HG03159 (cell line): ENCODE measurements around the gene HIP1R.
"Not testable (repeated sequence)": the region's sequence is repeated elsewhere in the genome, so short reads cannot be mapped to it uniquely, and the experiment has no call there.

ENCODE experiments used
- ATAC-seq: cut with Tn5 transposase; IDR thresholded peaks from one replicate; pipeline ENCODE4 v1.9.1; 2021; ENCODE audit warnings: mild to moderate bottlenecking, moderate library complexity; ENCODE audit not compliant: unreplicated experiment

The HIP1R gene

GRCh38 chr12:122834921-122835749 lies at the start of gene HIP1R:
Gene HIP1R (plus strand): TSS chr12:122835457. CDS start chr12:122835551, 94 bp downstream.
- ATAC-seq = no peak

DNA sequence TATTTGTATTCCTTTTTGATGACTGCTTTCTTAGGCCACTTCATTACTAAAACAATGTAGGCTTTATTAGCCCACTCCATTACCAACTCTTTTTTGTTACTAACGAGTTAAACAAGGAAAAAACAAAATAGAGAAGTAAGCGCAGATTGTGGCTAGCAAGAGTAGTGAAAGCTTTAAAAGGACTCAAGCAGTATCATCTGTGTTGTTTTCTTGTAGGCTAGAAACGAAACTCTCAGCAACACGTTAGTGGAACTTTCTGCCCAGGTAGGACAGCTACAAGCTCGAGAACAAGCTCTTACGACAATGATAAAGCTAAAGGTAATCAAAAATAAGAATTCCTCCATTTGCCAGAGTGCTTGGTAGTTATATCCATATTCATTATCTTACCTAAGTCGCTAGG lies 49.8 kb upstream of the HIP1R start:
- ATAC-seq = no peak

GRCh38 chr12:122788387-122788786 lies 46.9 kb upstream of the HIP1R start:
- ATAC-seq = no peak

DNA sequence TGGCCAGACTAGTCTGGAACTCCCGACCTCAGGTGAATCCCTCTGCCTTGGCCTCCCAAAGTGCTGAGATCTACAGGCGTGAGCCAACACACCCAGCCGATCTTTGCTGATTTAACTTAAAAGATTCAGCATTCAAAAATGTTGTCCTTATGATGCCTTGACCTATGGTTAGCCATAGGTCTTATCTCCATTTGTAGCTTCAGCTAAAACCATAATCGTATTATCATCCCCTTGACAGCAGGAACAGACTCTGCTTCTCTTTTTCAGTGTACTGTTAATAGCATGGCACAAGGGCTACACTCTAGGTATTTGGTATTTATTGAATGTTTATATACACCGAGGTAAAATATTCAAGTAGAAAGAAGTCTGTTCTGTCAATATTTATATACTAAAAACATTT lies 45.6 kb upstream of the HIP1R start:
- ATAC-seq = no peak

- ATAC-seq = no peak
Observed at GRCh38 chr12:122790393-122791075, 44.7 kb upstream of the HIP1R start.

GRCh38 chr12:122793685-122794106 lies 41.6 kb upstream of the HIP1R start:
- ATAC-seq = no peak

- no peak for ATAC-seq
Observed at GRCh38 chr12:122795807-122796206, 39.5 kb upstream of the HIP1R start.

GRCh38 chr12:122799641-122800243 lies 35.5 kb upstream of the HIP1R start:
- ATAC-seq = no peak

GRCh38 chr12:122803937-122804336 lies 31.3 kb upstream of the HIP1R start:
- ATAC-seq = no peak

- ATAC-seq = not testable (repeated sequence)
Observed at GRCh38 chr12:122804957-122805356, 30.3 kb upstream of the HIP1R start.

- no peak for ATAC-seq
Observed at GRCh38 chr12:122807651-122808050, 27.6 kb upstream of the HIP1R start.

- no peak for ATAC-seq
Observed at GRCh38 chr12:122811777-122812176, 23.5 kb upstream of the HIP1R start.

DNA sequence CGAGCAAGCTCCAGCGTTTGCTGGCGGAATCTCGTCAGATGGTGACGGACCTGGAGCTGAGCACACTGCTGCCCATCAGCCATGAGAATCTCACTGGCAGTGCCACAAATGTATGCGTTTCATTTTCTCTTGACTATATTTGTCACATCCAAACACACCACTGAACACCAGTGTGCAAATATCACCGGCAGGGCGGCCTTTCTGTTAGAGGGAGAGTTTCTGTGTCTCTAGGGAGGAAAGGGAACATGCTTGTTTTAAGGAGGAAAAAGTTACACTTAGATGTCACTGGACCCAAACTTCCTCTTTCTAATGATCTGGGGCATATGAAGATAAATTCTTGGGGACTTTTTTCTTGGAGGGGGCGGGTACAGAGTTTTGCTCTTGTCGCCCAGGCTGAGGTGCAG lies 21.9 kb upstream of the HIP1R start:
- ATAC-seq = peak; percentile 48

DNA sequence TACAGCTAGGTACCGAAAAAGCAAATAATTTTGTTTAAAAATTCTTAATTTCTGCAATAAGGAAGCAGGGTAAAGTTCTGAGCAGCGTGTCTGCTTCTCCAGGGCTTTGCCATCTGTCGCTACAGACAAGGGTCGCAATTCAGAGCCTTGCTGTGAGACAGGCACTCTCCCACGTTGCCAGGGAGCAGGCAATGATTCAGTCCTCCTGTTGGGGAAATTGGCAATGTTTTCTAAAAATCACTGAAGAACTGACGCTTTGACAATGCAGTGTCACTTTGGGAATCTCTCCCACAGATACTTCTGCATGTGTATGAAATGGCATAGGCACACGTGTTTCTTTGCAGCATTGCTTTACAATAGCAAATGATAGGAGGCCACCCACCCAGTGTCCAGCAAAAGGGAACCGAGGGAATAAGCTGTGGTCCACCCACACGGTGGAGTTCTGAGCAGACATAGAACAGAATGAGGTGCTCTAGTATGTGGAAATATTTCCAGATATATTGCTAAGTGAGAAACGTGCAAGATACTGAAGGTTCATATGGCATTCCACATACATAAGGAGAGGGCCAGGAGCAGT lies 16.0 kb upstream of the HIP1R start:
- ATAC-seq = no peak

- no peak for ATAC-seq
Observed at GRCh38 chr12:122820138-122820537, 15.1 kb upstream of the HIP1R start.

GRCh38 chr12:122820838-122821271 lies 14.4 kb upstream of the HIP1R start:
- no peak for ATAC-seq

GRCh38 chr12:122823429-122823828 lies 11.8 kb upstream of the HIP1R start:
- no peak for ATAC-seq

DNA sequence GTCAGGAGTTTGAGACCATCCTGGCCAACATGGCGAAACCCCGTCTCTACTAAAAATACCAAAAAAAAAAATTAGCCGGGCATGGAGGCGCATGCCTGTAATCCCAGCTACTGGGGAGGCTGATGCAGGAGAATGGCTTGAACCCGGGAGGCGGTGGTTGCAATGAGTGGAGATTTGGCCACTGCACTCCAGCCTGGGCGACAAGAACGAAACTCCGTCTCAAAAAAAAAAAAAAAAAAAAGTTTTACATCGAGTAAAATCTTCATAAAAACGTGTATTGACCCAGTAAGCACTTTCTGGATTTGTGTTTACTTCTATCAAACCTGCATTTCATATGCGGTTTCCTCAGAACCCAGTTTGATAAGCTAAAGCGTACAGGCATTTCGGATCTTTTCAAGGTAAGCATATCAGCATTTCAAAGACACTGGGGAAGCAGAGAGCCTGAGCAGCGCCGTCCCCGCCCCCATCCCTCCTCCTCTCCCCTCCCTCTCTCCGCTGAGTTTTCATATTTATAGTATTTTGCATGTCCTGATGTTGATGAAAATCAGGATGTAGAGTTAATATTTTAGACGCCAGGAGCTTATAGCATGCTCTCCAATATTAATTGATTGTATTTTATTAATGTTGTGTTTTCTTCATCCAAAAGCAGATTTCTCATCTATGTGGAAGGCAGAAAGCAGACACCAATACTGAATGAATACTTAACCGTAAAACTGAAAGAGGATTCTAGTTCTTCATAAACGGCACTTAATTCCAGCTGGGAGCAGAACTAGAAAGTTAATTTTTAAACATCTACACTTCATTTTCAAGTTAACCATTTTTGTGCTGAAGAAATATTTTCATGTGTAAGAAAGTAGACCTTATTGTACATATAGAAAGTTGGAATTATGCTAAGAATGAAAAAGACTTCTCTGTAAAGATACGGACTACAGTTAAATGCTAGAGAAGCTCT lies 9.2 kb upstream of the HIP1R start:
- no peak for ATAC-seq

DNA sequence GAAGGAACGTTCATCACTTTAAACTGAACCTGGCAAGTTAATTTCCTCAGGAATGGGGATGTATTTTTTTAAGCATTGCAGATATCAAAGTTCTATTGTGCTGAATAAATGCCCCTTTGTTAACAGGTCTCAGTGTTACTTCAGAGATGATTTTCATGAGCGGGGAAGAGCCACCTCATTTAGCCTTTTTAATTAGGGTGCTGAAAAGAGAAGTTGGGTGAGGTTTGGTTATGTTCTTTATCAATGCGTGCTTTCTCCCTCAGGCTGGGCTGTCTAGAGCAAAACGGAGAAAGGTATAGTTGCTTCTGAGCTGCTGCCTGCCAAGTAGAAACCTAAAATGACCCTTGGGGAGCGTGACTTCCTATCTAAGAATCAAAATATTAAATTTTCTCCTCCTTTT lies 8.0 kb upstream of the HIP1R start:
- ATAC-seq = no peak

DNA sequence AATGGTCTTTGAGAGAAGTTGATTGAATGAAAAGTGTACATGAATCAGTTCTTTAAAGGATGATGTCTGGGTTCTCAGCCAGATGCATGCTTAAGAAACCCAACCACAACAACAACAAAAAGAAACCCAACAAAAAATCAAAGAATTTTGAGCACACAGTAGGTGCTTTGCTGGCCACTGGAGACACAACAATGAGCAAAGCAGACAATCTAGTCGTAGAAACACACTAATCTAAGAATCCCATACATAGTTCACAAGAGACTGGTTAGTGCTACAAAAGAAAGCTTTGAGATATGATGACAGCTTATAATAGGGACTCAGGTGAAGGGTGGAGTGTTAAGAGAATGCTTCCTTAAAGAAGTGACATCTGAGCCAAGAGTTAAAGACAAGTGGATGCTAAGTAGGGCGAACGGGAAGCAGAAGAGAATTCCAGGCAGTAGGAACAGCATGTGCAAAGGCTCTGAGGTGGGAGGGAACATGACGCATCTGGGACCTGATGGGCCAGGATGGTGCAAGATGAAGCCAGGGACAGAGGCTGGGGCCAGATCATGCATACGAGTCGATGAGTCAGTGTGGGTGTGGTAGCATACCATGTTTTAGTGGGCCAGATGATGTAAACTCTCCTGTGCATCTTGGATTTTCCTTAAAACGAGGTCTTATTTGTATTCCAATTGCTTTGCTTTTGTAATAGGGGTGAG lies 4.6 kb upstream of the HIP1R start:
- no peak for ATAC-seq
